Activated naive CD8-positive, alpha-beta T cell (primary cell): ENCODE measurements around the gene AKAP6.

Experiments used
- H3K27ac Mint-ChIP-seq: one replicate; pipeline ENCODE4 v1.8.0; 2021; ENCODE audit warnings: mixed read lengths
- H3K27me3 Mint-ChIP-seq: one replicate; pipeline ENCODE4 v1.8.0; 2021; ENCODE audit warnings: mixed read lengths
- H3K36me3 Mint-ChIP-seq: one replicate; pipeline ENCODE4 v1.8.0; 2021; ENCODE audit warnings: mixed read lengths
- H3K4me1 Mint-ChIP-seq: one replicate; pipeline ENCODE4 v1.8.0; 2021; ENCODE audit warnings: low read depth, mixed read lengths
- H3K4me3 Mint-ChIP-seq: one replicate; pipeline ENCODE4 v1.8.0; 2021; ENCODE audit warnings: mild to moderate bottlenecking, mixed read lengths
- H3K9me3 Mint-ChIP-seq: one replicate; pipeline ENCODE4 v1.8.0; 2021; ENCODE audit warnings: low read depth, mixed read lengths

The AKAP6 gene

DNA sequence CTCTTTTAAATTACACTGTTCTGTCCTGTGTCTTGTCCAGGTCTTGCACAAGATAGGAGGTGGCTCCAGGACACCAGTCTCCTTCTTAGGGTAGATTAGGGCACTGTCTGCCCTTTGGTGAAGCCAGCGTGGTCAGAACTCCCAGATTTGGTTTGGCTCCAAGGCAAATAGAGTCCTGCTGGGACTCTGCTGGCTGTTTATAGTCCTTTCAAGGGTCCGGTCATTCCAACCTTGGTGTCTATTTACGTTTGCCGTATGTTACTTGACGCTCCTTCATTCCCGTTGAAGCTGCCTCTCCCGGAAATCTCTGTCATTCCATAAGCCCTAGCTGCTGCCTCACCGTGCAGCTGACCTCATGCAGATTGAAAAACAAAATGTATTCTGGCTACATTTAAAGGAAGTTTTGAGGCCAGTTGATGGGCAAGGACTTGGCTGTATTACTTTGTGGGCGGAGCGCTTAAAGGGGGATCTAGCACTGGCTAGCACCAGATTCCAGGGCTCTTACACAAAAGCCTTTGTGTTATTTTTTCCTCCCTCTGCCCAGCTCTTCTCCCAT, 180.6 kb downstream of the AKAP6 start:
- no peaks in the 10 kb centered on the region for H3K4me1 Mint-ChIP-seq
- no peaks in the 10 kb centered on the region for H3K27me3 Mint-ChIP-seq
- H3K36me3 Mint-ChIP-seq: peaks cover under 1% of the 10 kb centered on the region
- H3K9me3 Mint-ChIP-seq: no peaks in the 10 kb centered on the region
- H3K27ac Mint-ChIP-seq: no peak overlapping the region
- no peak overlapping the region for H3K4me3 Mint-ChIP-seq

DNA sequence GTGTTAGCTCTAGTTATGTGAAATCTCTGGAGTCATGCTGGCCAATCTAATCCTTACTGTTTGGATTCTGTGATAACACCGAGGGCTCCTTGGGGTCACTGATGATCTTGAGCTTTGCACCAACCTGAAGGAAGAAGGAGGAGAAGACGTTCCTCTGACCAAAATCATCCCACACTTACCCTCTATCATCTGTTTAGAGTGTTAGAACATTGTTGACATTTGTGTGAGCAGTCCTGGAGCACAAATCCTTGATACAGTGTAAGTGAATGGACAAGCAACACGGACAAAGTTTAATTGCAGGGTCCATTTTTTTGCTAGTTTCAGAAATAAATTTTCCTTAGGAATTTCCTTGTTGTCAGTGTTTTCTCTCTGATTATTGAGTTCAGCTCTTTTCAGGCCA, 181.7 kb downstream of the AKAP6 start:
- Mint-ChIP-seq H3K9me3 (no peaks in the 10 kb centered on the region), H3K4me3 (no peak overlapping the region), H3K4me1 (no peaks in the 10 kb centered on the region), H3K27me3 (peaks cover 6% of the 10 kb centered on the region), H3K36me3 (no peaks in the 10 kb centered on the region), H3K27ac (no peak overlapping the region)

DNA sequence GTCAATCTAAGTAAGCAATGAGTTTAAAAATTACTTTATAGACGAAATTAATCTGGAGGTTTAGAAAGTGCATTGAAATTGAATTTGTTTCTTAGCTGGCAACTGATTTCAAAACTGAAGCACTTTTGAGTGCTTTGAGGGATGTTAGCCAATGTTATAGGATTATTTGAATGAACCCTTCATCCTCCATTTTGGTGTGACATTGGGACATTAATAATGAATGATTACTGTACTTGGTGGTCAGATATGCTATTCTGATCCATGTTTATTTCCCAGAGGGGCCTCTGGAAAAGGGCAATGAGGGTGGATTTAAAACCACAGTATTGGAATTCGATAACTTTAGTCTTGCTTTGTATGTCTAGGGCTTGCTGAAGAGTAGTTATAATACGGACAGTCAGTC, 183.2 kb downstream of the AKAP6 start:
- Mint-ChIP-seq H3K27me3 (peaks cover 6% of the 10 kb centered on the region), H3K9me3 (no peaks in the 10 kb centered on the region), H3K36me3 (no peaks in the 10 kb centered on the region), H3K27ac (no peak overlapping the region), H3K4me1 (no peaks in the 10 kb centered on the region), H3K4me3 (no peak overlapping the region)

GRCh38 chr14:32512813-32513212, 183.7 kb downstream of the AKAP6 start:
- Mint-ChIP-seq H3K27me3 (peaks cover 6% of the 10 kb centered on the region), H3K9me3 (no peaks in the 10 kb centered on the region), H3K27ac (no peak overlapping the region), H3K4me3 (no peak overlapping the region), H3K4me1 (no peaks in the 10 kb centered on the region), H3K36me3 (no peaks in the 10 kb centered on the region)

DNA sequence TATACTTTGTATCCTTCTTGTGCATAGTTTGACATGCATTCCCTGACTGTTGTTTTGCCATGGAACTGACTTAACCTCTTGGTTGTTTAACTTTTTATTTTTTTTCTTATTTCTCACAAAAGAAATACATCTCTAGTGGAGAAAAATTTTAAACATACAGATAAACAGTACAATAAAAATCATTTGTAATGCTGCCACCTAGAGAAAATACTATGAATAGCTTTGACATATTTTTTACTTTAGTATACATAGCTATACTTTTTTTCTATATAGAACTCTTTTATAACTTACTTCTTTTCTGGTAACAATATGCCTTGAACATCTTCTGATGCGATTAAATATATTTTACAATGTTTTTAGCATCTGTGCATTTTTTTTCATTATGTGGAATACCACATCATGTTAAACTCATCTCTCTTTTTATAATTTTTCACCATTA, 184.5 kb downstream of the AKAP6 start:
- Mint-ChIP-seq H3K27me3 (peaks cover 6% of the 10 kb centered on the region), H3K27ac (no peak overlapping the region), H3K4me3 (no peak overlapping the region), H3K36me3 (no peaks in the 10 kb centered on the region), H3K4me1 (no peaks in the 10 kb centered on the region), H3K9me3 (peaks cover 4% of the 10 kb centered on the region)

DNA sequence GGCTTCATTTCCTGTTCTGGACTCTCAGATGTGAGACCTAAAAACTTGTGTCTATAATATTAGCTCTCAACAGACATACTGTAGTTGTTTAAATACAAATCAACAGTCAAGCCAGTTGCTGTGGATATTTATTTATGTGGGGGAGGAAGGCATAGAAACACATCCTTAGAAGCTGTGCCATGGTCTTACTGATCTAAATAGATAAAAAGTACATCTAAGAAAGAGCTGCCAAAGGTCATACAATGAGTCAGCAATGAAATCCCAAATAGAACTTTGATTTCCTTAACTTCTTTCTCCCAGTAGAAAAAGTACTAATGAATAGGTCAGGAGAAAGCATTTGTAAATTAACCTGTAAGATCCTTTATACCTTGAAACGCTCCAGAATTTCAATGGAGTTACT, 185.1 kb downstream of the AKAP6 start:
- Mint-ChIP-seq H3K4me3 (no peak overlapping the region), H3K4me1 (no peaks in the 10 kb centered on the region), H3K27ac (no peak overlapping the region)

GRCh38 chr14:32514681-32515080, 185.6 kb downstream of the AKAP6 start:
- peaks cover 6% of the 10 kb centered on the region for H3K27me3 Mint-ChIP-seq
- peaks cover 5% of the 10 kb centered on the region for H3K9me3 Mint-ChIP-seq
- no peak overlapping the region for H3K27ac Mint-ChIP-seq
- H3K4me1 Mint-ChIP-seq: no peaks in the 10 kb centered on the region
- no peak overlapping the region for H3K4me3 Mint-ChIP-seq
- H3K36me3 Mint-ChIP-seq: no peaks in the 10 kb centered on the region

More for the DNA sequence above, 185.1 kb downstream of the AKAP6 start:
- H3K36me3 Mint-ChIP-seq: no peaks in the 10 kb centered on the region
- peaks cover 5% of the 10 kb centered on the region for H3K9me3 Mint-ChIP-seq
- peaks cover 6% of the 10 kb centered on the region for H3K27me3 Mint-ChIP-seq

- H3K36me3 Mint-ChIP-seq: peaks cover 3% of the 10 kb centered on the region
- no peaks in the 10 kb centered on the region for H3K4me1 Mint-ChIP-seq
- no peak overlapping the region for H3K4me3 Mint-ChIP-seq
- no peaks in the 10 kb centered on the region for H3K9me3 Mint-ChIP-seq
- H3K27me3 Mint-ChIP-seq: no peaks in the 10 kb centered on the region
- no peak overlapping the region for H3K27ac Mint-ChIP-seq
These were observed 195.7 kb downstream of the AKAP6 start for GRCh38 chr14:32524609-32525375.

- no peaks in the 10 kb centered on the region for H3K4me1 Mint-ChIP-seq
- no peak overlapping the region for H3K27ac Mint-ChIP-seq
- no peak overlapping the region for H3K4me3 Mint-ChIP-seq
- H3K36me3 Mint-ChIP-seq: peaks cover 2% of the 10 kb centered on the region
- no peaks in the 10 kb centered on the region for H3K27me3 Mint-ChIP-seq
- H3K9me3 Mint-ChIP-seq: no peaks in the 10 kb centered on the region
These were observed 196.5 kb downstream of the AKAP6 start for GRCh38 chr14:32525591-32525990.

DNA sequence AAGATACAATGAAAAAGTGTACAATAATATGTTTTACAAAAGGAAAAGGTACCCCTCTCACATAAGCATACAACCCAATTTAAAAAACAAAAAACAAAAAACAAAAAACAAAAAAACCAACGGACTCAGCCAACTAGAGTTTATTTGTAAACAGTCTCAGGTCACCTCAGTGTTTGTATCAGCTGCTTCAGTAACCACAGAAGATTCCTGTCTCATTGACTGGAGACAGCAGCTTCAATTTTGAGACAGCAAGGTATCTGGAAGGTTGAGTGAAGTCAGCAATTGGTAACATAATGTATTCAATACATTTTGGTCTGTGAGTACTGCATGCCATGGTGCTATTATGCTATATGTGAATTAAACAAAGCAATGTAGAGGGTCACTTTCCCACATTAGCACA, 201.7 kb downstream of the AKAP6 start:
- H3K27ac Mint-ChIP-seq: no peak overlapping the region
- H3K9me3 Mint-ChIP-seq: no peaks in the 10 kb centered on the region
- no peaks in the 10 kb centered on the region for H3K27me3 Mint-ChIP-seq
- H3K4me1 Mint-ChIP-seq: no peaks in the 10 kb centered on the region
- H3K4me3 Mint-ChIP-seq: no peak overlapping the region
- H3K36me3 Mint-ChIP-seq: no peaks in the 10 kb centered on the region

DNA sequence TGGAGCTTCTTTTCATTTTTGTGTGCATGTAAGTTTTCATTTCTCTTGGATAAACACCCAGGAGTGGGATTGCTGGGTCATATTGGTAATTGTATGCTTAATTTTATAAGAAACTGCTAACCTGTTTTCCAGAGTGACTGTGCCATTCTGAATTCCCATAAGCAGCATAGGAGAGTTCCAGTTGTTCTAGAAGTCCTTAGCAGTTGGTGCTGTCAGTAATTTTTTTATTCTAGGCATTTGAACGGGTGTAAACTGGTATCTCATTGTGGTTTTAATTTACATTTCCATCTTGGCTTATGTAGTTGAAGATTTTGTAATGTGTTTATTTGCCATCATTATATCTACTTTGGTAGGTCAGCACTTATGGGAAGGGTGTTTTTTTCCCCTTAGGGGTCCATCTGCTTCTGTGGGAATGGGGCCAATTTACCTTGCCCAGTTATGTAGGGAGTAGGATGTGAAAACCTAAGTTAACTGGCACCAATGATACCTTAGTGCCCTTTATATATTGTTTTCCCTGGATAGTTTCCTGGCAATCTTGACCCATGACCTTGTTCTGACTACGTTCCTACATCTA, 202.9 kb downstream of the AKAP6 start:
- H3K9me3 Mint-ChIP-seq: no peaks in the 10 kb centered on the region

GRCh38 chr14:32534145-32534544, 205.0 kb downstream of the AKAP6 start:
- no peaks in the 10 kb centered on the region for H3K27me3 Mint-ChIP-seq
- H3K4me1 Mint-ChIP-seq: no peaks in the 10 kb centered on the region
- no peak overlapping the region for H3K27ac Mint-ChIP-seq
- H3K4me3 Mint-ChIP-seq: no peak overlapping the region
- no peaks in the 10 kb centered on the region for H3K36me3 Mint-ChIP-seq
- no peaks in the 10 kb centered on the region for H3K9me3 Mint-ChIP-seq

More for the DNA sequence above, 202.9 kb downstream of the AKAP6 start:
- no peak overlapping the region for H3K27ac Mint-ChIP-seq
- no peaks in the 10 kb centered on the region for H3K36me3 Mint-ChIP-seq
- H3K27me3 Mint-ChIP-seq: no peaks in the 10 kb centered on the region
- no peak overlapping the region for H3K4me3 Mint-ChIP-seq
- H3K4me1 Mint-ChIP-seq: no peaks in the 10 kb centered on the region

GRCh38 chr14:32536175-32536574, 207.1 kb downstream of the AKAP6 start:
- no peaks in the 10 kb centered on the region for H3K4me1 Mint-ChIP-seq
- H3K36me3 Mint-ChIP-seq: no peaks in the 10 kb centered on the region
- no peaks in the 10 kb centered on the region for H3K27me3 Mint-ChIP-seq
- no peak overlapping the region for H3K4me3 Mint-ChIP-seq
- H3K9me3 Mint-ChIP-seq: no peaks in the 10 kb centered on the region
- H3K27ac Mint-ChIP-seq: no peak overlapping the region

GRCh38 chr14:32537166-32537565, 208.1 kb downstream of the AKAP6 start:
- Mint-ChIP-seq H3K27me3 (no peaks in the 10 kb centered on the region), H3K4me1 (no peaks in the 10 kb centered on the region), H3K27ac (no peak overlapping the region), H3K9me3 (no peaks in the 10 kb centered on the region), H3K4me3 (no peak overlapping the region), H3K36me3 (no peaks in the 10 kb centered on the region)

GRCh38 chr14:32542507-32542906, 213.4 kb downstream of the AKAP6 start:
- H3K9me3 Mint-ChIP-seq: no peaks in the 10 kb centered on the region
- no peaks in the 10 kb centered on the region for H3K27me3 Mint-ChIP-seq
- no peaks in the 10 kb centered on the region for H3K4me1 Mint-ChIP-seq
- H3K36me3 Mint-ChIP-seq: no peaks in the 10 kb centered on the region
- H3K27ac Mint-ChIP-seq: no peak overlapping the region
- no peak overlapping the region for H3K4me3 Mint-ChIP-seq
